ENCODE results near the gene WNT7B. TPM values are rescaled to one million over a fixed set of nuclear protein-coding genes. Genes with fewer than 3 reads are reported as not detected.

Gene WNT7B
- total RNA-seq, 1 donor from 2014 or later = not detected

- no peak for DNase-seq (ENCODE audit: low spot score)
Measured at GRCh38 chr22:45974498-45974897, 2.5 kb downstream of the WNT7B start.

- DNase-seq (ENCODE audit: low spot score) = no peak
Measured at GRCh38 chr22:45972889-45973253, 4.1 kb downstream of the WNT7B start.

GRCh38 chr22:45972091-45972888 lies 4.7 kb downstream of the WNT7B start:
- no peak for DNase-seq (ENCODE audit: low spot score)

GRCh38 chr22:45971408-45972028 lies 5.4 kb downstream of the WNT7B start:
- DNase-seq (ENCODE audit: low spot score) = no peak

- DNase-seq (ENCODE audit: low spot score) = no peak
Measured at GRCh38 chr22:45970705-45971407, 6.1 kb downstream of the WNT7B start.

GRCh38 chr22:45969801-45970470 lies 7.0 kb downstream of the WNT7B start:
- no peak for DNase-seq (ENCODE audit: low spot score)

GRCh38 chr22:45969414-45969799 lies 7.6 kb downstream of the WNT7B start:
- no peak for DNase-seq (ENCODE audit: low spot score)

- no peak for DNase-seq (ENCODE audit: low spot score)
Measured at GRCh38 chr22:45968751-45969413, 8.1 kb downstream of the WNT7B start.

GRCh38 chr22:45968003-45968650 lies 8.8 kb downstream of the WNT7B start:
- no peak for DNase-seq (ENCODE audit: low spot score)

GRCh38 chr22:45966895-45967365 lies 10.0 kb downstream of the WNT7B start:
- DNase-seq (ENCODE audit: low spot score) = no peak

- no peak for DNase-seq (ENCODE audit: low spot score)
Measured at GRCh38 chr22:45966320-45966894, 10.6 kb downstream of the WNT7B start.

- no peak for DNase-seq (ENCODE audit: low spot score)
Measured at GRCh38 chr22:45965563-45965962, 11.4 kb downstream of the WNT7B start.

- DNase-seq (ENCODE audit: low spot score) = no peak
Measured at GRCh38 chr22:45964926-45965527, 11.9 kb downstream of the WNT7B start.

- DNase-seq (ENCODE audit: low spot score) = no peak
Measured at GRCh38 chr22:45964372-45964771, 12.6 kb downstream of the WNT7B start.

GRCh38 chr22:45963821-45964220 lies 13.1 kb downstream of the WNT7B start:
- no peak for DNase-seq (ENCODE audit: low spot score)

- no peak for DNase-seq (ENCODE audit: low spot score)
Measured at GRCh38 chr22:45962756-45963324, 14.1 kb downstream of the WNT7B start.

GRCh38 chr22:45962434-45962718 lies 14.6 kb downstream of the WNT7B start:
- DNase-seq (ENCODE audit: low spot score) = no peak

GRCh38 chr22:45961679-45962433 lies 15.1 kb downstream of the WNT7B start:
- no peak for DNase-seq (ENCODE audit: low spot score)

Measured in mesenteric fat pad (tissue), 1 donor.